CD4-positive, alpha-beta memory T cell (primary cell): ENCODE results near the gene ALK. TPM values are rescaled to one million over a fixed set of nuclear protein-coding genes. Genes with fewer than 3 reads are reported as not detected.

Experiments used
- CTCF ChIA-PET: fragments of 350-600 bp; sonication (Branson Sonifier 250); formaldehyde crosslinking; loops from one replicate; lab custom pipeline; 2021; ENCODE audit warnings: inconsistent platforms; ENCODE audit not compliant: partially characterized antibody; lab: Charles Lee
- POLR2A ChIA-PET: fragments of 350-600 bp; sonication (Branson Sonifier 250); formaldehyde crosslinking; loops from one replicate; lab custom pipeline; 2021; ENCODE audit not compliant: partially characterized antibody; lab: Charles Lee
- DNase-seq, 5 donors: peaks; one replicate each; pipeline versions ENCODE4 v3.0.0 to v3.0.0-alpha.2; 2020 to 2022; ENCODE audit warnings: mixed read lengths in 1 of 5
- H3K27ac ChIP-seq: one replicate; pipeline ENCODE4 v1.7.0; 2013; ENCODE audit warnings: low read depth, low read length
- H3K27me3 ChIP-seq: 2 replicates; pipeline ENCODE4 v1.7.0; 2013; ENCODE audit warnings: mild to moderate bottlenecking, low read length, moderate library complexity; ENCODE audit not compliant: insufficient read depth
- H3K36me3 ChIP-seq: 2 replicates; pipeline ENCODE4 v1.7.0; 2013; ENCODE audit warnings: mild to moderate bottlenecking, low read length, moderate library complexity; ENCODE audit not compliant: insufficient read depth
- H3K4me1 ChIP-seq: 2 replicates; pipeline ENCODE4 v1.7.0; 2013; ENCODE audit warnings: mild to moderate bottlenecking, low read length, moderate library complexity; ENCODE audit not compliant: insufficient read depth
- H3K4me3 ChIP-seq, 2 donors: one replicate each; pipeline ENCODE4 v1.7.0; 2013; ENCODE audit warnings: low read length in 2 of 2, mild to moderate bottlenecking in 1 of 2
- H3K9me3 ChIP-seq, 2 donors: one replicate each; pipeline ENCODE4 v1.7.0; 2013; ENCODE audit warnings: low read length in 2 of 2, control low read depth in 1 of 2; ENCODE audit not compliant: control insufficient read depth in 1 of 2
- H3K27ac Mint-ChIP-seq, 7 donors: one replicate each; pipeline ENCODE4 v1.8.0; 2020 to 2021; ENCODE audit warnings: mixed read lengths in 7 of 7, mild to moderate bottlenecking in 6 of 7, inconsistent platforms in 3 of 7, moderate library complexity in 3 of 7
- H3K27me3 Mint-ChIP-seq, 2 donors: one replicate each; pipeline ENCODE4 v1.8.0; 2020 to 2021; ENCODE audit warnings: mixed read lengths in 2 of 2
- H3K36me3 Mint-ChIP-seq, 2 donors: one replicate each; pipeline ENCODE4 v1.8.0; 2020 to 2021; ENCODE audit warnings: mixed read lengths in 2 of 2, inconsistent platforms in 1 of 2, mild to moderate bottlenecking in 1 of 2
- H3K4me1 Mint-ChIP-seq, 4 donors: one replicate each; pipeline ENCODE4 v1.8.0; 2020 to 2021; ENCODE audit warnings: mixed read lengths in 4 of 4, mild to moderate bottlenecking in 1 of 4
- H3K4me3 Mint-ChIP-seq, 8 donors: one replicate each; pipeline ENCODE4 v1.8.0; 2020 to 2021; ENCODE audit warnings: mixed read lengths in 8 of 8, mild to moderate bottlenecking in 7 of 8, moderate library complexity in 6 of 8, inconsistent platforms in 3 of 8
- H3K9me3 Mint-ChIP-seq, 8 donors: one replicate each; pipeline ENCODE4 v1.8.0; 2020 to 2021; ENCODE audit warnings: mixed read lengths in 8 of 8, mild to moderate bottlenecking in 5 of 8, inconsistent platforms in 3 of 8, moderate library complexity in 1 of 8
- intact Hi-C: fragments of 100-400 bp; cut with micrococcal nuclease; formaldehyde crosslinking; loops from one replicate; pipeline ENCODE4 v1.15.1; 2023
- polyA plus RNA-seq, 2 donors: library from polyadenylated mRNA; unstranded; fragments of 300-500 nt; fragmentation: Illumina TruSeq; gene quantifications; one replicate each; pipeline ENCODE4 v1.2.3, GENCODE V29; 2021
- total RNA-seq, 2 experiments: library from RNA; stranded (reverse); gene quantifications; one replicate each; pipeline ENCODE4 v1.2.3, GENCODE V29; 2021

The ALK gene
- total and polyA plus RNA-seq, 4 experiments from 2014 or later = 0.07 TPM; not detected in 3

GRCh38 chr2:29519338-29519925 is 402.0 kb downstream of the ALK start:
- Histone ChIP-seq H3K4me1 (no peaks in the 10 kb centered on the region), H3K27ac (no peak overlapping the region), H3K4me3 (no peak overlapping the region), H3K36me3 (no peaks in the 10 kb centered on the region), H3K9me3 (no peaks in the 10 kb centered on the region), H3K27me3 (no peaks in the 10 kb centered on the region)
- intact Hi-C loops = no loop called here
- no peaks in the 10 kb centered on the region for H3K36me3 Mint-ChIP-seq
- ChIA-PET POLR2A (no interaction called here), CTCF (no interaction called here)
- no peak for DNase-seq
- H3K4me3 Mint-ChIP-seq = no peak overlapping the region
- no peak overlapping the region for H3K27ac Mint-ChIP-seq
- peaks cover 13 to 17% of the 10 kb centered on the region in 2 donors for H3K27me3 Mint-ChIP-seq
- H3K4me1 Mint-ChIP-seq = peaks cover 0 to 5% (median 1%) of the 10 kb centered on the region in 4 donors
- peaks cover 0 to 7% (median 5%) of the 10 kb centered on the region in 8 donors for H3K9me3 Mint-ChIP-seq

- Histone ChIP-seq H3K27ac (no peak overlapping the region), H3K36me3 (no peaks in the 10 kb centered on the region), H3K4me3 (no peak overlapping the region), H3K9me3 (no peaks in the 10 kb centered on the region), H3K4me1 (no peaks in the 10 kb centered on the region), H3K27me3 (no peaks in the 10 kb centered on the region)
- Mint-ChIP-seq H3K36me3 (no peaks in the 10 kb centered on the region), H3K27ac (no peak overlapping the region), H3K4me3 (no peak overlapping the region), H3K4me1 (peaks cover 0 to 5% (median 1%) of the 10 kb centered on the region in 4 donors), H3K9me3 (peaks cover 0 to 9% (median 6%) of the 10 kb centered on the region in 8 donors), H3K27me3 (peaks cover 13 to 17% of the 10 kb centered on the region in 2 donors)
- CTCF ChIA-PET = interaction anchor here (0.6 kb wide), 1 partner anchor 323 kb away, joined by 5 read pairs; no protein-coding TSS in a partner anchor
- POLR2A ChIA-PET = no interaction called here
- no peak for DNase-seq
- intact Hi-C loops = no loop called here
Observed at GRCh38 chr2:29518646-29519337, 402.6 kb downstream of the ALK start.

- Mint-ChIP-seq H3K27ac (no peak overlapping the region), H3K36me3 (no peaks in the 10 kb centered on the region), H3K4me3 (no peak overlapping the region), H3K9me3 (peaks cover 0 to 9% (median 6%) of the 10 kb centered on the region in 8 donors), H3K4me1 (peaks cover 0 to 5% (median 1%) of the 10 kb centered on the region in 4 donors), H3K27me3 (peaks cover 13 to 14% of the 10 kb centered on the region in 2 donors)
- H3K9me3 ChIP-seq = no peaks in the 10 kb centered on the region
- DNase-seq = no peak
- H3K27me3 ChIP-seq = no peaks in the 10 kb centered on the region
- H3K36me3 ChIP-seq = no peaks in the 10 kb centered on the region
- no peaks in the 10 kb centered on the region for H3K4me1 ChIP-seq
- H3K27ac ChIP-seq = no peak overlapping the region
- CTCF ChIA-PET = interaction anchor here (0.6 kb wide), 1 partner anchor 324 kb away, joined by 5 read pairs; no protein-coding TSS in a partner anchor
- POLR2A ChIA-PET = no interaction called here
- no peak overlapping the region for H3K4me3 ChIP-seq
- intact Hi-C loops = no loop called here
Observed at GRCh38 chr2:29518010-29518409, 403.4 kb downstream of the ALK start.

GRCh38 chr2:29517413-29517812 is 404.0 kb downstream of the ALK start:
- no peak for DNase-seq
- Histone ChIP-seq H3K4me1 (no peaks in the 10 kb centered on the region), H3K9me3 (no peaks in the 10 kb centered on the region), H3K27me3 (no peaks in the 10 kb centered on the region), H3K4me3 (no peak overlapping the region), H3K27ac (no peak overlapping the region), H3K36me3 (no peaks in the 10 kb centered on the region)
- CTCF ChIA-PET = no interaction called here
- POLR2A ChIA-PET = no interaction called here
- H3K4me1 Mint-ChIP-seq = peaks cover 0 to under 1% (median 0%) of the 10 kb centered on the region in 4 donors
- peaks cover 0 to 9% (median 6%) of the 10 kb centered on the region in 8 donors for H3K9me3 Mint-ChIP-seq
- no peaks in the 10 kb centered on the region for H3K36me3 Mint-ChIP-seq
- H3K4me3 Mint-ChIP-seq = no peak overlapping the region
- H3K27me3 Mint-ChIP-seq = peaks cover 11 to 13% of the 10 kb centered on the region in 2 donors
- intact Hi-C loops = no loop called here
- no peak overlapping the region for H3K27ac Mint-ChIP-seq

- Mint-ChIP-seq H3K4me1 (no peaks in the 10 kb centered on the region), H3K27ac (no peak overlapping the region), H3K27me3 (peaks cover 10 to 13% of the 10 kb centered on the region in 2 donors), H3K4me3 (no peak overlapping the region), H3K36me3 (no peaks in the 10 kb centered on the region), H3K9me3 (peaks cover 0 to 9% (median 6%) of the 10 kb centered on the region in 8 donors)
- Histone ChIP-seq H3K9me3 (no peaks in the 10 kb centered on the region), H3K27me3 (no peaks in the 10 kb centered on the region), H3K27ac (no peak overlapping the region), H3K36me3 (no peaks in the 10 kb centered on the region), H3K4me3 (no peak overlapping the region), H3K4me1 (no peaks in the 10 kb centered on the region)
- DNase-seq = no peak
- ChIA-PET CTCF (no interaction called here), POLR2A (no interaction called here)
- intact Hi-C loops = no loop called here
Observed at GRCh38 chr2:29516767-29517166, 404.6 kb downstream of the ALK start.

GRCh38 chr2:29509878-29510277 is 411.5 kb downstream of the ALK start:
- ChIA-PET POLR2A (no interaction called here), CTCF (no interaction called here)
- Histone ChIP-seq H3K9me3 (no peaks in the 10 kb centered on the region), H3K4me1 (no peaks in the 10 kb centered on the region), H3K4me3 (no peak overlapping the region), H3K27me3 (no peaks in the 10 kb centered on the region), H3K36me3 (no peaks in the 10 kb centered on the region), H3K27ac (no peak overlapping the region)
- Mint-ChIP-seq H3K27me3 (peaks cover 4 to 9% of the 10 kb centered on the region in 2 donors), H3K36me3 (no peaks in the 10 kb centered on the region), H3K4me3 (no peak overlapping the region), H3K27ac (no peak overlapping the region), H3K9me3 (peaks cover 3 to 17% (median 7%) of the 10 kb centered on the region in 8 donors), H3K4me1 (no peaks in the 10 kb centered on the region)
- intact Hi-C loops = no loop called here
- DNase-seq = no peak

GRCh38 chr2:29509397-29509796 is 412.0 kb downstream of the ALK start:
- peaks cover 7 to 9% of the 10 kb centered on the region in 2 donors for H3K27me3 Mint-ChIP-seq
- H3K4me1 ChIP-seq = no peaks in the 10 kb centered on the region
- DNase-seq = no peak
- no peak overlapping the region for H3K27ac Mint-ChIP-seq
- no peak overlapping the region for H3K4me3 ChIP-seq
- H3K4me1 Mint-ChIP-seq = no peaks in the 10 kb centered on the region
- CTCF ChIA-PET = no interaction called here
- no peaks in the 10 kb centered on the region for H3K36me3 Mint-ChIP-seq
- no peaks in the 10 kb centered on the region for H3K27me3 ChIP-seq
- H3K9me3 Mint-ChIP-seq = peaks cover 0 to 12% (median 4%) of the 10 kb centered on the region in 8 donors
- no peak overlapping the region for H3K4me3 Mint-ChIP-seq
- H3K27ac ChIP-seq = no peak overlapping the region
- POLR2A ChIA-PET = no interaction called here
- intact Hi-C loops = no loop called here
- no peaks in the 10 kb centered on the region for H3K36me3 ChIP-seq
- H3K9me3 ChIP-seq = no peaks in the 10 kb centered on the region
